Activated CD8-positive, alpha-beta memory T cell treated with anti-CD3 and anti-CD28 coated beads for 1 hour (primary cell): ENCODE results near the gene USP12.
"Not testable (repeated sequence)": the region's sequence is repeated elsewhere in the genome, so short reads cannot be mapped to it uniquely, and the experiment has no call there.

Source experiments
- DNase-seq, 2 donors: peaks; one replicate each; pipeline ENCODE4 v3.0.0-alpha.2; 2020; ENCODE audit warnings: low read depth in 1 of 2; ENCODE audit errors: extremely low read depth in 1 of 2

Gene USP12

GRCh38 chr13:27151798-27152599 is 19.6 kb downstream of the USP12 start:
- DNase-seq: no peak

GRCh38 chr13:27149702-27150101 is 21.9 kb downstream of the USP12 start:
- no peak for DNase-seq

GRCh38 chr13:27148900-27149299 is 22.7 kb downstream of the USP12 start:
- DNase-seq: no peak

- DNase-seq: no peak
Measured at GRCh38 chr13:27147530-27148170, 24.0 kb downstream of the USP12 start.

- DNase-seq: no peak
Measured at GRCh38 chr13:27141746-27142145, 29.9 kb downstream of the USP12 start.

GRCh38 chr13:27141159-27141558 is 30.5 kb downstream of the USP12 start:
- not testable (repeated sequence) for DNase-seq

- DNase-seq: no peak
Measured at GRCh38 chr13:27140060-27140459, 31.6 kb downstream of the USP12 start.

GRCh38 chr13:27139565-27139964 is 32.0 kb downstream of the USP12 start:
- DNase-seq: no peak

- no peak for DNase-seq
Measured at GRCh38 chr13:27138457-27139093, 33.0 kb downstream of the USP12 start.

- DNase-seq: no peak
Measured at GRCh38 chr13:27137759-27138158, 33.9 kb downstream of the USP12 start.

- DNase-seq: no peak
Measured at GRCh38 chr13:27135023-27135422, 36.6 kb downstream of the USP12 start.

- DNase-seq: no peak
Measured at GRCh38 chr13:27133889-27134288, 37.7 kb downstream of the USP12 start.

- no peak for DNase-seq
Measured at GRCh38 chr13:27132538-27132937, 39.1 kb downstream of the USP12 start.

- no peak for DNase-seq
Measured at GRCh38 chr13:27131906-27132305, 39.7 kb downstream of the USP12 start.

- peak; percentile 25 to 42 for DNase-seq
Measured at GRCh38 chr13:27130979-27131623, 40.5 kb downstream of the USP12 start.

GRCh38 chr13:27130223-27130978 is 41.2 kb downstream of the USP12 start:
- DNase-seq: no peak

- no peak for DNase-seq
Measured at GRCh38 chr13:27128825-27129627, 42.6 kb downstream of the USP12 start.

GRCh38 chr13:27126859-27127258 is 44.8 kb downstream of the USP12 start:
- no peak for DNase-seq

GRCh38 chr13:27125357-27126282 is 46.0 kb downstream of the USP12 start:
- no peak for DNase-seq
